Measurements from ENCODE around the gene TSPO.

The TSPO gene

GRCh38 chr22:43209971-43210370 is 58.6 kb downstream of the TSPO start:
- in situ Hi-C loops (cut with MboI; ENCODE audit: low sequenced_read_pairs), result no loop called here
- Histone ChIP-seq H3K27me3 (ENCODE audit: low read depth) (no peaks in the 10 kb centered on the region), H3K9me3 (no peaks in the 10 kb centered on the region), H3K4me1 (no peaks in the 10 kb centered on the region), H3K4me3 (no peak overlapping the region), H3K36me3 (replicated peaks) (no peaks in the 10 kb centered on the region)
- DNase-seq (ENCODE audit: low spot score in 2 of 2), result no peak

GRCh38 chr22:43210631-43211515 is 59.5 kb downstream of the TSPO start:
- Histone ChIP-seq H3K36me3 (replicated peaks) (no peaks in the 10 kb centered on the region), H3K9me3 (no peaks in the 10 kb centered on the region), H3K27me3 (ENCODE audit: low read depth) (no peaks in the 10 kb centered on the region), H3K4me3 (no peak overlapping the region), H3K4me1 (no peaks in the 10 kb centered on the region)
- in situ Hi-C loops (cut with MboI; ENCODE audit: low sequenced_read_pairs), result no loop called here
- DNase-seq (ENCODE audit: low spot score in 2 of 2), result no peak

- Histone ChIP-seq H3K4me3 (no peak overlapping the region), H3K4me1 (no peaks in the 10 kb centered on the region), H3K36me3 (replicated peaks) (no peaks in the 10 kb centered on the region), H3K9me3 (no peaks in the 10 kb centered on the region), H3K27me3 (ENCODE audit: low read depth) (no peaks in the 10 kb centered on the region)
- in situ Hi-C loops (cut with MboI; ENCODE audit: low sequenced_read_pairs), result no loop called here
- DNase-seq (ENCODE audit: low spot score in 2 of 2), result no peak
Observed at GRCh38 chr22:43211941-43212433, 60.6 kb downstream of the TSPO start.

GRCh38 chr22:43212434-43212952 is 61.1 kb downstream of the TSPO start:
- in situ Hi-C loops (cut with MboI; ENCODE audit: low sequenced_read_pairs), result no loop called here
- no peaks in the 10 kb centered on the region for H3K36me3 ChIP-seq (replicated peaks)
- DNase-seq (ENCODE audit: low spot score in 2 of 2), result no peak
- no peaks in the 10 kb centered on the region for H3K9me3 ChIP-seq
- no peak overlapping the region for H3K4me3 ChIP-seq
- H3K27me3 ChIP-seq (ENCODE audit: low read depth), result no peaks in the 10 kb centered on the region
- H3K4me1 ChIP-seq, result no peaks in the 10 kb centered on the region

Data from HAP-1 (cell line).